ENCODE data around the gene ELMOD3. TPM values are rescaled to one million over a fixed set of nuclear protein-coding genes. Genes with fewer than 3 reads are reported as not detected.

Gene ELMOD3
- total RNA-seq, 1 experiment from 2014 or later = 18.1 TPM

- Histone ChIP-seq H3K9me3 (ENCODE audit: insufficient read depth, low read depth) (no peaks in the 10 kb centered on the region), H2AFZ (no peak overlapping the region), H3K36me3 (ENCODE audit: low read depth) (no peaks in the 10 kb centered on the region), H3K79me2 (ENCODE audit: low read depth) (no peaks in the 10 kb centered on the region), H3K27me3 (ENCODE audit: insufficient read depth, low read depth) (no peaks in the 10 kb centered on the region), H3K4me1 (replicated peaks; ENCODE audit: insufficient read depth) (peaks cover 38% of the 10 kb centered on the region), H4K20me1 (ENCODE audit: insufficient read depth) (no peaks in the 10 kb centered on the region), H3K9me2 (ENCODE audit: insufficient read depth) (no peaks in the 10 kb centered on the region), H3K4me2 (no peak overlapping the region), H3K4me3 (no peak overlapping the region), H3K27ac (no peak overlapping the region), H3F3A (ENCODE audit: insufficient read depth, low read depth) (peaks cover 29% of the 10 kb centered on the region; the same call in 1 of the 2 replicates)
- ChIA-PET CTCF (no interaction called here), POLR2A (ENCODE audit: unreplicated experiment) (interaction anchor here (0.6 kb wide), 1 partner anchor 22 kb away, joined by 4 read pairs; no protein-coding TSS in a partner anchor)
- no peak for TF ChIP-seq EZH2 (IDR thresholded peaks at IDR 0.05; ENCODE audit: low read depth)
- BruUV-seq (replicated peaks) = no TSS peak
- no peak for DNase-seq
- intact Hi-C loops (cut with micrococcal nuclease; ENCODE audit: unreplicated experiment) = no loop called here
Observed at GRCh38 chr2:85434696-85435095, 80.1 kb downstream of the ELMOD3 start.

GRCh38 chr2:85435220-85435958, 80.8 kb downstream of the ELMOD3 start:
- H3K9me2 ChIP-seq (ENCODE audit: insufficient read depth) = no peaks in the 10 kb centered on the region
- H3F3A ChIP-seq (ENCODE audit: insufficient read depth, low read depth) = peaks cover 29% of the 10 kb centered on the region; the same call in 1 of the 2 replicates
- POLR2A ChIA-PET (ENCODE audit: unreplicated experiment) = interaction anchor here (0.6 kb wide), 1 partner anchor 23 kb away, joined by 4 read pairs; no protein-coding TSS in a partner anchor
- no TSS peak for BruUV-seq (replicated peaks)
- no peak overlapping the region for H2AFZ ChIP-seq
- H4K20me1 ChIP-seq (ENCODE audit: insufficient read depth) = no peaks in the 10 kb centered on the region
- H3K79me2 ChIP-seq (ENCODE audit: low read depth) = no peaks in the 10 kb centered on the region
- H3K4me2 ChIP-seq = no peak overlapping the region
- no peaks in the 10 kb centered on the region for H3K27me3 ChIP-seq (ENCODE audit: insufficient read depth, low read depth)
- no peak overlapping the region for H3K4me3 ChIP-seq
- intact Hi-C loops (cut with micrococcal nuclease; ENCODE audit: unreplicated experiment) = no loop called here
- H3K36me3 ChIP-seq (ENCODE audit: low read depth) = no peaks in the 10 kb centered on the region
- CTCF ChIA-PET = no interaction called here
- no peaks in the 10 kb centered on the region for H3K9me3 ChIP-seq (ENCODE audit: insufficient read depth, low read depth)
- no peak overlapping the region for H3K27ac ChIP-seq
- no peak for DNase-seq
- no peak for TF ChIP-seq CTCF (conservative IDR thresholded peaks at IDR 0.05)
- H3K4me1 ChIP-seq (replicated peaks; ENCODE audit: insufficient read depth) = peaks cover 38% of the 10 kb centered on the region

GRCh38 chr2:85435981-85436835, 81.6 kb downstream of the ELMOD3 start:
- Histone ChIP-seq H4K20me1 (ENCODE audit: insufficient read depth) (no peaks in the 10 kb centered on the region), H3K4me1 (replicated peaks; ENCODE audit: insufficient read depth) (peaks cover 38% of the 10 kb centered on the region), H3K9me3 (ENCODE audit: insufficient read depth, low read depth) (no peaks in the 10 kb centered on the region), H3K36me3 (ENCODE audit: low read depth) (no peaks in the 10 kb centered on the region), H3K27me3 (ENCODE audit: insufficient read depth, low read depth) (no peaks in the 10 kb centered on the region), H3K4me3 (no peak overlapping the region), H3K4me2 (no peak overlapping the region), H3F3A (ENCODE audit: insufficient read depth, low read depth) (peaks cover 29% of the 10 kb centered on the region; the same call in 1 of the 2 replicates), H3K9me2 (ENCODE audit: insufficient read depth) (no peaks in the 10 kb centered on the region), H2AFZ (no peak overlapping the region; the same call in 1 of the 2 replicates), H3K27ac (no peak overlapping the region), H3K79me2 (ENCODE audit: low read depth) (no peaks in the 10 kb centered on the region)
- ChIA-PET POLR2A (ENCODE audit: unreplicated experiment) (interaction anchor here (0.6 kb wide), 1 partner anchor 14 kb away, joined by 3 read pairs; no protein-coding TSS in a partner anchor), CTCF (no interaction called here)
- intact Hi-C loops (cut with micrococcal nuclease; ENCODE audit: unreplicated experiment) = no loop called here
- no peak for DNase-seq
- BruUV-seq (replicated peaks) = no TSS peak
- TF ChIP-seq CTCF (conservative IDR thresholded peaks at IDR 0.05) = no peak
- no peak for TF ChIP-seq EZH2 (IDR thresholded peaks at IDR 0.05; ENCODE audit: low read depth)
